ENCODE results near the gene LHX4. TPM values are rescaled to one million over a fixed set of nuclear protein-coding genes. Genes with fewer than 3 reads are reported as not detected.

The LHX4 gene
- total and polyA plus RNA-seq, 2 of the 8 experiments (the other 6 are each of a cell fraction or from before 2014, with no cell fraction given), result 0.85 to 4.9 TPM

DNA sequence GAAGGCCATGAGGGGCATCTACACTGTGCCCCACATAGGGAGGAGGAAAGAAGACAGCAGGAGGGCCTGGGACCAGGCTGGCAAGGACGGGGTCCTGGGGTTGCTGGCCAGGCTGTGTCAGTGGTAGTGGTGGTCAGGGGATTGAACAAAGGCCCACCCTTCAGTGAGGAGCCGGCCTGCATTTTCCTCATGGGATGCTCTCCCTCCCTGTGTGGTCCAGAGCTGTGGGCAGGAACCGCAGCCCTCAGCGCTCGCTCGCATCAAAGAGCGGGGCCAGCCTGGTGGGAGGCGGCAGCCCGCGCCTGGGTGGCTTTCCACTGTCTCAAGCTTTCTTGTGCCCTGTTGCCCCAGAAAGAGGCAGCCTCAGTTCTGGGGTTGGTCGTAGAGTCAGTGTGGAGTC, 24.8 kb downstream of the LHX4 start (continued):
- TF ChIP-seq CBX5 (IDR thresholded peaks at IDR 0.05; ENCODE audit: low read depth, low read length) (no peak), CREB1 (IDR thresholded peaks at IDR 0.05) (no peak), TCF12 (IDR thresholded peaks at IDR 0.05; ENCODE audit: low read depth, low read length) (no peak), RBBP5 (IDR thresholded peaks at IDR 0.05; ENCODE audit: borderline replicate concordance, low read depth, low read length) (no peak), JUN (IDR thresholded peaks at IDR 0.05; ENCODE audit: low read depth, low read length) (no peak), SP4 (IDR thresholded peaks at IDR 0.05; ENCODE audit: low read length) (no peak), FOSL1 (IDR thresholded peaks at IDR 0.05; ENCODE audit: insufficient read depth, low read depth, low read length) (no peak)

Measured in H1 (cell line).